ENCODE data around the gene ADAMTS3.
A peak's percentile ranks its signal among the peaks of the same experiment; 100 is the strongest.

ADAMTS3 gene

GRCh38 chr4:72568959-72569718 is at the start of gene ADAMTS3:
ADAMTS3 (minus strand) TSS chr4:72569221; CDS start chr4:72568762, 459 bp downstream.
- peak; percentile 88 for DNase-seq (ENCODE audit: low spot score)

- DNase-seq (ENCODE audit: low spot score): no peak
Measured at GRCh38 chr4:72613959-72614358, 44.9 kb upstream of the ADAMTS3 start.

GRCh38 chr4:72606751-72607150 is 37.7 kb upstream of the ADAMTS3 start:
- DNase-seq (ENCODE audit: low spot score): no peak

GRCh38 chr4:72604324-72604723 is 35.3 kb upstream of the ADAMTS3 start:
- DNase-seq (ENCODE audit: low spot score): no peak

GRCh38 chr4:72602396-72603376 is 33.7 kb upstream of the ADAMTS3 start:
- no peak for DNase-seq (ENCODE audit: low spot score)

- no peak for DNase-seq (ENCODE audit: low spot score)
Measured at GRCh38 chr4:72591547-72592454, 22.8 kb upstream of the ADAMTS3 start.

- DNase-seq (ENCODE audit: low spot score): no peak
Measured at GRCh38 chr4:72587334-72587733, 18.3 kb upstream of the ADAMTS3 start.

GRCh38 chr4:72582853-72583252 is 13.8 kb upstream of the ADAMTS3 start:
- DNase-seq (ENCODE audit: low spot score): no peak

- no peak for DNase-seq (ENCODE audit: low spot score)
Measured at GRCh38 chr4:72577211-72577610, 8.2 kb upstream of the ADAMTS3 start.

GRCh38 chr4:72571337-72571736 is 2.3 kb upstream of the ADAMTS3 start:
- DNase-seq (ENCODE audit: low spot score): no peak

GRCh38 chr4:72569719-72570235 is 756 bp upstream of the ADAMTS3 start:
- peak; percentile 51 for DNase-seq (ENCODE audit: low spot score)

- DNase-seq (ENCODE audit: low spot score): peak; percentile 84
Measured at GRCh38 chr4:72567821-72568675, 973 bp downstream of the ADAMTS3 start.

- no peak for DNase-seq (ENCODE audit: low spot score)
Measured at GRCh38 chr4:72567036-72567435, 2.0 kb downstream of the ADAMTS3 start.

GRCh38 chr4:72566464-72566972 is 2.5 kb downstream of the ADAMTS3 start:
- no peak for DNase-seq (ENCODE audit: low spot score)

GRCh38 chr4:72564789-72565188 is 4.2 kb downstream of the ADAMTS3 start:
- no peak for DNase-seq (ENCODE audit: low spot score)

GRCh38 chr4:72564184-72564583 is 4.8 kb downstream of the ADAMTS3 start:
- no peak for DNase-seq (ENCODE audit: low spot score)

GRCh38 chr4:72558655-72559054 is 10.4 kb downstream of the ADAMTS3 start:
- no peak for DNase-seq (ENCODE audit: low spot score)

- DNase-seq (ENCODE audit: low spot score): no peak
Measured at GRCh38 chr4:72557021-72557420, 12.0 kb downstream of the ADAMTS3 start.

GRCh38 chr4:72555377-72555831 is 13.6 kb downstream of the ADAMTS3 start:
- no peak for DNase-seq (ENCODE audit: low spot score)
